Activated CD8-positive, alpha-beta memory T cell treated with anti-CD3 and anti-CD28 coated beads, Interleukin-2, amount 50 U/mL, for 48 hours (primary cell): ENCODE results near the gene ARHGAP15.

Source experiments
- DNase-seq: peaks from one replicate; pipeline ENCODE4 v3.0.0-alpha.2; 2020

Gene ARHGAP15

DNA sequence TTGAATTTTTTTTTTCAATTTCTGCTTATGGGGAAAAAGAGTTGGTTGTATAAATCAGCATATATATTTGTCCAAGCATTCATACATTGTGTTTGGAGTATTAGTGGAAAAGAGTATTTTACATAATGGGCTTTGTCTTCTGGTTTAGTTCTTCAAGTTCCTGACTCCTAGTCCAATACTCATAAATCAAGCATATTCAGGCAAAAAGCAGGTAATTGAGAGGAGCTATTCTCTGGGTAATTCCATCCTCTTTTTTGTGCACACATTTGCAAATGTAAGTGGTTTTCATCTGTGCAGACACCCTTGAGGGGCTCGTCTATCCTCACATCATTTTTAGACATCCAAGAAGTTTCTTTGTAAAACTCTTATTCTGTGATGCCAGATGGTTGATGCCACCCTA is 337.2 kb downstream of the ARHGAP15 start:
- no peak for DNase-seq

DNA sequence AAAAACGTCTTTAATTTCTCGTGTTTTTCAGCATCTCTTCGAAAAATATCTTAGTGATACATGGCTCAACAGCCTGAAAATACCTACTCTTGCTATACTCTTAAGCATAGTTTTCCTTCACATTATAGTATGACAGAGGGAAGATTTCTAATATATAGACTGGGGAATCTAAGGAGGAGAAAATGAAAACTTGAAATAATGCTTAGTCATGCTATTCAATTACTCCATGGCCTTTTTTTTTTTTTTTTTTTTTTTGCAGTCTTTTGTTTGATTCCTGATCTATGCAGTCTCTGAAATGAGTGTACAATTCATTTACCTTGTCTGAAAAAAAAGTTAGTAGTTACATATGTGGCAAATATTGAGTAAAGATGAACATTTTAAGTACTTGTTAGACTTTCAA is 337.8 kb downstream of the ARHGAP15 start:
- DNase-seq, result no peak

DNA sequence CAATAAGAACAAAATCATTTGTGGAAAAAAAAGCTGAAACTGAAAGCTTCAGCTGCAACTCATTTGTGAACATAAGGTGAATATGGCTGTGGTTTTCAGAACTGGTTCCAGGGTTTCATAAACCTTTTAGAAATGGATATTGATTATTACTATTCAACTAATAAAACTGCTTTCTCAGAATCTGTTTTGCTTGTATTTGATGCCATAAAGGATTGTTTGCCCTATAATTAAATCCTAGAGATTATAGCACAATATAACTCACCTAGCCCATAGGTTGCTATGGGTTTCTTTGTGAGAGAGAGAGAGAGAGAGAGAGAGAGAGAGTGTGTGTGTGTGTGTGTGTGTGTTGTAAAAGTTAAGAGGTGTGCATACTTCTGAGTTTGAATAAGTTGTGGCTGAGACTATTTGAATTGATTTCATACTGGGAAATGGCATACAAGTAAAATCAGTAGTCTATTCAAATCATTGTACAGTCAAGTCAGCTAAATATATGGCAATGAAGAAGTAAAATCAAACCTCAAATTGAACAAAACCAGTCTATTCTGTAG is 339.2 kb downstream of the ARHGAP15 start:
- DNase-seq, result no peak

DNA sequence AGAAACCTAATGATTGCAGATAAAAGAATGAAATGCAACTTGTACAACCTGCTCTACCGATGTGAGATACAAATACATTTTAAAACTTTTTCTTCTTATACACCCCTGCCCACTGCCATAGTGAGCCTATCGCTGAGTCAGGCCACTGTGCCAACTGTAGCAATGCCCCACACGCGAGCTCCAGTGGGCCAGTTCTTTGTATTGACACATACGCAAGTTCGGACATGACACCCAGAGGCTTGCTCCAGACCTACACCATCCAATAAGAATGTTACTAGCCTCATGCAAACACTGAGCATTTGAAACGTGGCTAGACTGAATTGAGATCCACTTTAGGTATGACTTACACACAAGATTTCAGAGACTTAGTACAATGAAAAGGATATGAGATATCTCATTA is 340.1 kb downstream of the ARHGAP15 start:
- no peak for DNase-seq

DNA sequence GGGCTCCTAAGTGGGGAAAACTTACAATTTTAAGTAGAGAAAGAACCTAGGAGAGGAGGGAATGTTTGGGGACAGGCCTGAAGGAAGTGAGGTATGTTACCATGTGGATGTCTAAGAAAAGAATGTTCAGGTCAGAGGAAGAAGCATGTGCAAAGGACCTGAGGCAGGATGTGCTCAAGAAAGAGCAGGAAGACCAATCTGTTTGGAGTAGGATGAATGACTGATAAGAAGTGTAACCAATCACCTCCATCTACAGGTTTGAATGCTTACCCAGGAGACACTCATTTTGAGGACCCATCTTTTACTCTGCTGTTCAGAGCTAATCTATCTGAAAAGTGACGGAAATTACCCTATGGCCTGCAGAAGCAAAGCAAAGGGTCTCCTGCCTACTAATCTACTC is 342.3 kb downstream of the ARHGAP15 start:
- no peak for DNase-seq

DNA sequence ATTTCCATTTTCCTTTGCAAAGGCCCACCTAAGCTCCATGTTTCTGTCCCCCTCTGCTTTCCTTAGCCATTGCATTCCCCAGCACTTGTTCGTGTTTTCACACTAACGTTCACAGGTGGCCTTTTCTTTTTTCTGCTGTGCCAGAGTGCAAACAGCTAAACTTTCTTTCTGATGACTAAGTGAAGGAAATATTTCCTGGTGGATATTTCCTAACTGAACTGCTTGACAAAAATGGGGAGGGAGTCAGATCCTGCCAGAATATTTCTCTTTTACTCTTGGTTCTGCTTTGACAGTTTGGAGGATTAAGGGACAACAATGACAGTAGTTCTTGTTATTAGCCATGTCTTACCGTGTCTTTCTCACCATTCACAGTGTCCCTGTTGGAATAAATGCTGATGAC is 344.0 kb downstream of the ARHGAP15 start:
- DNase-seq, result no peak

DNA sequence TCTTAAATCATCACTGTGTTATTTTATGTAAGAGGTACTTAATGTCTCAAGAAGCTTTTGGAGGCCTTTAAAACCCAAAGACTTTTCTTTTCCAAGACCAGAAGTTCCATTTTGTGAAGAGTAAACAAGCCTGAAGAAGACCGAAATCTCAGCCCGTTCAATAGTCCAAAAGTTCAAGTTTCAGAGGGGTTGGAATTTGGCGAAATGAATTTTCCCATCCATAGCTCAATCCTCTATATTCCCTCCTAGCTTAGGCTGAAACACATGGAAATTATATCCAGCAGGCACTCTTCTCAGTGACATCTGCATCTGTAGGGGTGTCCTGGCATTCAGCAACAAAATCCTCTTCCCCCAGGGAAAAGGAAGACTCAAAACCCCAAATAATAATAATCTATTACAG is 344.6 kb downstream of the ARHGAP15 start:
- no peak for DNase-seq

DNA sequence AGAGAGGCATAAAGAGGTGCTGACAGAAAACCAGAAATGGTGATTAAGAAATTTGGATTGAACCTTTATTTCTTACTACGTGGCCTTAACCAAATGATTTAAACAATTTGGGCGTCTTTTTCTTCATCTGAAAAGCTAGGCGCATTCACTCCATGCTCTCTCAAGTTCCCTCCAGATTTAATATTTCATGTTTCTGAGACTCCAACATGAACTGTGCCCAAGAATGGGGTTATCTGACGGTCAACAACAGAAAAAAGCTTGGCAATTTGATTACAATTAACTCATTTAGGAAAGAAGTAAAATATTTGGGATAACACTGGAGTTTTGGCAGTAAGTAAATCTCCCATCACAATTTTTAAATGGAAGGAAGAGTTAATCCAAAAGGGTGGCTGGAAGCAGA is 345.4 kb downstream of the ARHGAP15 start:
- DNase-seq, result no peak

DNA sequence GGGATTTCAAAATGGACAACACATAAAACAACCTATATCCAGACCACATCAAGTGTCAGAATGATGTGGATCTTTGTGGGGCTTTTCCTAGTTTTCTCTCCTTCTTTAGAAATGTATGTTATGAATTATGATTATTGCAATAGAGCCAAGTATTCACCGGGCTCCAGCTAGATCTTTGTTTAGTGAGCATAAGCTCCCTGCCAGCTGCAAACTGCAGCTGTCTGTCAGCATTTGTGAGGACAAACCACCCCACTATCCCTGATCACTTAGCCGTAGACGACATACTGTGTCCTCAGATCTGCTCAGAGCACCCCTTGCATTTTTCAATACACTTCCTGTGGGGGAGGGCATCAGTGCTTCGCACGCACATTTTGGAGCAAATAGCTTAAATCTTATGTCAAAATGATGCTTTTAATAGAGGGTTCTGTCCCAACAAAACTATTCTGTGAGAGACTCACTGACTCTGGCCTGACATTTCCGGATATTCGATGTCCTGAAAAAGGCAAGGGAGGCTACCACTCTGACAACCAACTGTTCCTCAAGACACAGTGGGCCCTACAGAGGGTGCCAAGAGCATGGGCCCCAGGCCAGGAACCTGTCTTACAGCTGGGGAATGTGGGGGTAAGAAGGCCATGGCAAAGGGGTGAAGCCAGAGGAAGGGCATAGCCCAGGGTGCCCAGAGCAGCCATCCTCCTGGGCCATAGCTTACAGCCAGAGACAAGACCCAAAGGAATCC is 346.0 kb downstream of the ARHGAP15 start:
- no peak for DNase-seq

DNA sequence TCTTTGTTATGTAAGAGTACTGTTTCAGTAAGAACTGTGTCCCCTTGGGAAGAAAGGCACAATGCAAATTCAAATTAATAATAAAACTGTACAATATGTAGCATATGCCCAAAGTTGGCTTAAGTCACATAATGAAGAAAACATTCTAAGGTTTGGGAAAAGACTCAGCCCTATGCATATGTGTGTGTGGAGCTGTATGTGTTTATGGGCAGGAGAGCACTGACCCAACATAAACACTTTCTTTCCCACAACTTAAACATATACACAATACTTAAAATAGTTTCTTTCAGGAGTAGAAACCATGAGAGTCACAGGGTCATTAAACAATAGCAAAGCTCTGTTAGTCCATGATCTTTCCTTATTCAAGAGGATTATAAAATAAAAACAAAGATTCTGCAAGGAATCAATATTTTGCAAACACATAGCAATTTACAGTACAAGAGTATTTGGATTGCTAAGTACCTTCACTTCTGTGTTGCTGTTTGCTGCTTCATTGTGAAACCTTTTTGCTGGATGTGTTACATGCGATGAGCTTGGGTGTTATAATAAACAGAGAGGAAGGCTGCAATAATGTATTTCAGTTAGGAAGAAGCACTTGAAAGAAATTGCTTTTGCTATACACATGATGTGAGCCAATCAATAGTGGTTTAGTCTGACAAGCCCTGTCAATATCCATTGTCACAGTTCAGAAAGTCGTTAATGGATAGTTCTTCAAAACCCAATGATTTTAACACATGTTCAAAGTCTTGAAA is 347.3 kb downstream of the ARHGAP15 start:
- DNase-seq, result no peak

DNA sequence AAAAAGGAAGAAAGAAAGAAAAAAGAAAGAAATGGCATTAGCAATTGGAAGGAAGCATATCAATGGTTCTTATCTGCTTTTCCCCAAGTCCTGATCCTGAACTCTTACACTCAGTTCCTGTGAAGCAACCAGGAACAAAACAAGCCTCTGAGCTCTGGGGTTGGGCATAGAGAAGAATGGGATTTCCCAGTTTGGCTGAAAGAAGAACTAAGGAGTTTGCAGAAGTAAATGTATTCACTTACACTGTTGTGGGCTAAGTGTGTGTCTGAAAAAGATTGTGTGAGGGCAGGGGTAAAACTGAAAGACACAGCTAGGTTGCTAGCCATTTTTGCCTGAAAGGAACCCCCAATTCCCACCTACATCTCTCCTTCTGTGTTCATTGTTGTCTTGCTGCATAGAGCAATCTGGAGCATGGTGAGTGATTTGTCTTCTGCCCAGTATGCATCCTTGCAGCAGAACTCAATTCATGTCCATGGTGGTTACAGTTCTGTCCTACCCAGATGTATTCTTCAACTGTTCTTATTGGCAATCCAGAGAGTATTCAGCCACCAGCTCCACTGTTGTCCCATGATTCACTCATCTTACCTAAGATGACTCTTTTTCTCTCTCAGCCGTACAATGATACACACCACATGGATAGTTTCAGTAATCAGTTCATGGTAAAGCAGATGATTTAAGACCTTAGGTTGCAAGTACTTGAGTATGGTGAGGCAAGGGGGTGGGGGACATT is 348.7 kb downstream of the ARHGAP15 start:
- DNase-seq, result no peak

DNA sequence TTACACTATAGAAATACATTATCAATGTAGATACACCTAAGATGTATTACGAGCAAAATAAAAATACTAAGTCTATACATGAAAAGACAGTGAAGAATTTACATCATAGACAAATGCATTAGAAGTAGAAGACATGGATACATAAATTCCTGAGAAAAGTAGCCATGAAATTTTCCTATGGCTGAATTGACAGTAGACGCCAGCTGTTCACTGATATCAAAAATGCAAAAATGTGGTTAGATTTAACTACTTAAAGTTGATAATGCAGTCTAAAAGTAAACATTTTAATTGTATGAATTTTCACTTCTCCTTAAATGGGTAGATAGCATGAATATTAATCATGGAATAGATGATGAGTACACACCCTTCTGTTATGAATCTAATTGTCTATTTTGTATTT is 350.9 kb downstream of the ARHGAP15 start:
- no peak for DNase-seq

DNA sequence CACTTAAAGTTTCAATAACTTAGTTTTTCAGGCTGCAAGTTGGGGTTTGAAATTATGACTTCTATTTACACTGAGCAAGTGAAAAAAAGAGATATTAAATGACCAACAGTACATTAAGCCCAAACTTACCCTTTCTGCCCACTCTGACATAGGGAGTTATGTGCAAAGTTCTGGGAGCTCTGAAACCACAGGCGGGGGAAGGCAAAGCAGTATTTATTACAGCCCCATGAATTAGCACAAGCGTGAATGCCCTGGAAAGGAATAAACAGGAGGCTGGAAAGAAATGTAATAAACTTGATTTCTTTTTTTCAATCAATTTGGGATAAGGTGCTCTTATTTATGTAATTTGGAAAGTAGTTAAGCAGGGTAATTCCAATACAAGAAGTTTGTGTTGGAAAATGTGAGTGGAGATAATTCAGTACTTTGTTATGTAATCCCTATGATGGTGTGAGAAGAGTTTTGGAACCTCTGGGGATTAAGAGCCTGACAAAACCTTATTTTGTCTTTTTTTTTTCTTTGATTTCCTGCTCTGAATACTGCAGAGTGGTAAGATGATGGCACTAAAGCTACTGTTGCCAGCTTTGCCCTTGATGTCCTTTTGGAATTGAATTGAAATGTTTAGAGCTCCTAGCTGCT is 351.5 kb downstream of the ARHGAP15 start:
- DNase-seq, result no peak

DNA sequence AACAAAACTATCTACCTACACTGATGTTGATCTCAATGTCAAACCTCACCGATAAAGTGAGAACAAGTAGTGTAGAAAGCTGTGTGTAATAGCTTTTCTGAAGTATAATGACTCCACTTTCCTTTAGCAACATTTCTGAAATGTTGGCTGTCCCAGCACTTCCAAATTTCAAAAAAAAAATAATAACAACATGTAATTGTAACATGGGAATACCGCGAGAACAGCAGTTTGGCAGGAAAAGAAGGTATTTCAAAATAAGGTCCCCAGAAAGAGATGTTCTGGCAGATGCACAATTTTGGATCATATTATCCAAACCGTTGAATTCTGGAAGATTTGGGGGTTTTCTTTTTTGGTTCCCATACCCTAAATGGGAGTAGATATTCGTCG is 352.0 kb downstream of the ARHGAP15 start:
- DNase-seq, result no peak

DNA sequence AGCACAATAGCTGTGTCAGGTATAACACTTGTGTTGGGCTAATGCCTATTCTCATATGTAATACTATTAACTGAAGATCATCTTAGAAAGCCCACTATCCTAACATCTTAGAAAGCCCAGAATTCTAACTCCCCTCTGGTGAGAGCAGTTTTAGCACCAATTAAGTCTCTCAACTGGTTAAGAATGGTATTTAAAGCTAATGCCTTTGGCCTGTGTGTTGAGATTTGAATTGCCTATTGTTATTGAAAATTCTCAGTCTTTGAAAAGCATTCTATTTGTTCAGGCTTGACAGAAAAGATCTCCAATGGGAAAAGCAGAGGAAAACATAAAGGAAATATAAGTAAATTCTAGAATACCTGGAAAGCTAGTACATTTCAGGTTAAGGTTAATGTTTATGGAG is 352.5 kb downstream of the ARHGAP15 start:
- DNase-seq, result no peak

DNA sequence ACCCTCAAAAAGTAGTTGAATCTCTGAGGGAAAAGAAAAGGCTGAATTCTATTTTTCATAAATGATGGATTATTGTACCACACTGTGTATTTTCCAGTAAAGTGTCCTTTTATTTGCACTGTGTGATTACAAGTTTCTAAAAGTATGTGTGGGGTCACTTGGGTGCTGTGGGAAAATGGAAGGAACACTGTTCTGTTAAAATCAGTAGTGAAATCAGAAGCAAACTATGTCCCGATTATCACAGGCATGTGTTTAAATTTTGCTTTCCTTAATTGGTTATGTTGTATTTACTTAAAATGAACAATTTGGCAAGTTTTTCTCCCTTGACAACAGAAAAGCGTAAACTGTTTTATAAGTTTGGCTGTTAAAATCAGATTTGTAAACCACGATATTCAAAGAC is 353.1 kb downstream of the ARHGAP15 start:
- DNase-seq, result no peak

DNA sequence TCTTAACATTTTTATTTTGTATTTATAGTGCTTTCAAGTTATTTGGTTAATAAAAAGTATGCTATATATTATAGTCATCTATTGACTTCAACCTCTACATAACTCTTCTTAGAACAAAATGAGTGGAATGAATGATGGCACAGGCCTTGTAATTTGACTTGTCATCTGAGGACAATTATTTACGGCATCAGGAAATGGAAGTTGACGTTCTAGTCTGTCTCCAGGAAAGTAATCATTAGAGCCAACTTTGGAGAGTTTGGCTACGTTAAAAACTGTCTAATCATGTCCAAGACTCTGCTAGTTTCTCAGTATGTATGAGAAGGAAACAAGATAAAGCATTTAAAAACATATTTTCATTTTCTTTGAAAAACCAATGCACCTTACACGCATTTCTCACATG is 353.6 kb downstream of the ARHGAP15 start:
- no peak for DNase-seq

DNA sequence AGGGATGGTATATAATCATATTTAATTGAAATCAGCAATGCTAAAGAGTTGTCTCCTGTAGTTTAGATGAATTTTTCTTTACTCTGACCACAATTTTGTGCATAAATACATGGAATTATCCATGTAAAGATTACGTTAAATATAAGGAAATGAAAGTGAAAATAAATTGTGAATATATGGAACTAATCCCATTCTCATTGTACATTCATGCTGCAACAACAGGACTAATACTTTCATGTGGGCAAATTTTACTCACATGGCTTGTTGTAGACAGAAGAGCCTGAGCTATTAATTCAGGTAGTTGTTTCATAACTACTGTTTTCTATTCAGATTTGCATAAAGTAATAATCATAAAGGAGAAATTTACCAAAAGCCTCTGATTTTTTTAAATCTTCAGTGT is 357.8 kb downstream of the ARHGAP15 start:
- no peak for DNase-seq

DNA sequence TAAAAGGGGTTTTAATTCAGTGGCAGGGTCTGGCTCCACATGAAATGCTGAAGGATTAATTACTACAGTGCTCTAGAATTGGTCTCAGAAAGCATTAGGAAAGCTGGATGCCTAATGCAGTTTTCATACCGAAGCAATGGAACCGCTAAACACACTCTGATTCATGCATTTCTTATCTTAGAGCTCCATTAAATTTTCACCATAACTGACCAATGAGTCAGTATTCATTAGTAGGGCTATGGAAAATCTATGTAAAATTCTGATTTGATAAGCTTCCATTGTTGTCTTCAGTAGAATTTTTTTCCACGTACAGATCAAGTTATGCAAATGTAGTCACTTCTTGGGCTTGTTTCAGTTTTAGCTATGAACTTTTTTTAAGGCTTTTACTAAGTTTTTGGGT is 359.9 kb downstream of the ARHGAP15 start:
- DNase-seq, result no peak

DNA sequence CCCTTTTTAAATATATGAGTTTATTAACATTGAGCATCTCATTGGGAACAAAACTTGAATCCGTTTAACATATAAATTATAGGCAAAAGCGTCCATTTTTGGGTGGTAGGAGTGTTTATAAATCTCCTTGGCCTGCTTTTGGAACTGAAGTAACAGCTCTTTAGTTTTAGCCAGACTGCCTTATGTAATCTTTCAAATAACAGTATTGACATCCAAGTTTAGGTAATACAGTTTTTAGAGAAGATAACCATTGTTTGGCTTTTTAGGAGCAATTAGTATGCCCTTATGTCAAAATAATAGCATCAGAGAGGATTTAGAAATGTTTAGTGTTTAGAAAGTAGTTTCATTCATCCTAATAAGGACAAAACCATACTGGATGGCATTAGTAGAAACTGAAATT is 361.9 kb downstream of the ARHGAP15 start:
- DNase-seq, result no peak

DNA sequence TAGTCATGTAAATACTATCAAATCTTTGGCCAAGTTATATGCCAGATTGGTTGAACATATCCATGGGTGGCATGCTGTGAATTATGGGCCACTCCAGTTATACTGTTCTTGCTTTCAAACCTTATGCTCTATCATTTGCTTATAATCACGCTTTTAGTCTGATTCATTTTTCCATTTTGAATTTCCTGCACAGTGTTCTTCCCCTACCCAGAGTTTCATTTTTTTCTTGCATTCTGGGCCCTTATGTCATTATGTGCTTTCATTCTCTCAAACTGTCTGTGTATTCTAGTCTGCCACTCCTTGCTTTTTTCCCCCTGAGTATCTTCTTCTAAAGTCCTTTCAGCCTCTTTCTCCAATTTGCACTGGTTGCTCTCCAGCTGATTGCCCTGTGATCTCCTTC is 364.1 kb downstream of the ARHGAP15 start:
- no peak for DNase-seq

DNA sequence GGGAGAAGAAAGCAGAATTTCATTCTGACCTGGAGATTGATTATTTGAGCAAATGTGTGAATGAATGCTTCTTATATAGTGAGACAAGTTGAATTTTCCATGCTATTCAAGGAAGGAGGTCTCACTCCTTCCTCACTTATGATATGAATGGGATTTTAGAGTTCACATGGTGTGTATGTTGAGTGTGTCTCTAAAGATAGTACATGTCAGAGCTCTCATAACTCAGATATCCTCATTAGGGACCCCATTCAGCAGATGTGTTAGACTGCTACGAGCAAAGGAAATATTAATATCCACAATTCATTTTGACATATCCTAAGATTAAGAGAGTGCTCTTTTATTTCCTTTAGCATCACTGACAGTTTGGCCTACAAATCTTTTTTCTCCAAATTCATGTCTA is 368.5 kb downstream of the ARHGAP15 start:
- DNase-seq, result no peak

DNA sequence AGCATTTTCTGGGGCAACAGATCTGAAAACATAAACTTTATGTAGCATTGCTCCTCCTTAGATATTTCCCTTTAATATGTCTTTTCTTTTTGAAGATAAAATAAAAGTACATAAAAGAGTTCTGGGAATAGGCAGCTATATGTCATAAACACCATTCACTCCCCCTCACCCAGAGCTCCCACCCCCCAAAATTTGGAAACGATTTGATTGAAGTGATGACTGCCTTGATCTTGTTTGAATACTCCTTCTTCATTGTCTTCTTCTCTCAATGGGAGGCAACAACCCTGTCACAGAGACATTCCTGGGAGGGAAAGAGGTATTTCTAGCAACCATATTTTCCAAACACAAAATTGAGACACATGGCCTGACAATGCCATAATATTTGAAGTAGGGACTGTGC is 369.3 kb downstream of the ARHGAP15 start:
- DNase-seq, result no peak
